ENCODE data around the gene ESR2.

DNA sequence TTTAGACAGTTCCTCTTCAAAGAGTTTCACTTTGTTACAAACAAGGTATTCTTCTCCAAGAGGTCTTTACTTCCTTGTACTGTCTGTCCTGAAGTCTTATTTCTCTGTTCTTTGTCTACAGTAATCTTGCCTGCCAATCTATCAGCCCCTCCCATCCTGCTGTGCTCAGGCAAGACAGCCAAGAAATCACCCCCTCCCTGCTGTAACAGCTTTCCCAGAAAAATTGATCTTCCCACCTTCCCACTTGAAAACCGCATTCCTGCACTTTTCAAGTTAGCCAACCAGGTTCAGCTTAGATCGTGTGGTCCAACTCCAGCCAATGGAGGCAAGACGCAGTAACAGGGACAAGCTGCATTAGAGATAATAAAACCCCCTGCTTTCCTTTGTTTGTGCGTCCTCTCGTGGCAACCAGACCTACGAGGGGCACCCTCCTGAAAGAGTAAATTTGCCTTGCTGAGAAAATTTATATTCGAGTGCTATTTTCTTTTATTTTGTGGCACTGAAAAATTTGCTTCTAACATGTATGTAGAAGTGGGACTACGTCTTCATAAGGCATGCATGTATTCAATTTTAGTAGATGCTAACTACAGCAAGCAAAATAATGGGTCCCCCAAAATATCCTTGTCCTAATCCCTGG, 46.5 kb upstream of the ESR2 start:
- TF ChIP-seq, protein P1, sequence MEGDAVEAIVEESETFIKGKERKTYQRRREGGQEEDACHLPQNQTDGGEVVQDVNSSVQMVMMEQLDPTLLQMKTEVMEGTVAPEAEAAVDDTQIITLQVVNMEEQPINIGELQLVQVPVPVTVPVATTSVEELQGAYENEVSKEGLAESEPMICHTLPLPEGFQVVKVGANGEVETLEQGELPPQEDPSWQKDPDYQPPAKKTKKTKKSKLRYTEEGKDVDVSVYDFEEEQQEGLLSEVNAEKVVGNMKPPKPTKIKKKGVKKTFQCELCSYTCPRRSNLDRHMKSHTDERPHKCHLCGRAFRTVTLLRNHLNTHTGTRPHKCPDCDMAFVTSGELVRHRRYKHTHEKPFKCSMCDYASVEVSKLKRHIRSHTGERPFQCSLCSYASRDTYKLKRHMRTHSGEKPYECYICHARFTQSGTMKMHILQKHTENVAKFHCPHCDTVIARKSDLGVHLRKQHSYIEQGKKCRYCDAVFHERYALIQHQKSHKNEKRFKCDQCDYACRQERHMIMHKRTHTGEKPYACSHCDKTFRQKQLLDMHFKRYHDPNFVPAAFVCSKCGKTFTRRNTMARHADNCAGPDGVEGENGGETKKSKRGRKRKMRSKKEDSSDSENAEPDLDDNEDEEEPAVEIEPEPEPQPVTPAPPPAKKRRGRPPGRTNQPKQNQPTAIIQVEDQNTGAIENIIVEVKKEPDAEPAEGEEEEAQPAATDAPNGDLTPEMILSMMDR (IDR thresholded peaks at IDR 0.05; ENCODE audit: low read depth, low read length, poor library complexity, severe bottlenecking) = no peak
- TF ChIP-seq EZH2phosphoT487 (IDR thresholded peaks at IDR 0.05; ENCODE audit: borderline replicate concordance, low read length) = no peak

Data from DOHH2 (cell line).